Nephron (organoid): Measurements from ENCODE around the gene ERAP2.

Experiments
- H3K27ac Mint-ChIP-seq, 3 experiments: 2 replicates each; pipeline ENCODE4 v1.8.0; 2020; ENCODE audit warnings: mixed read lengths in 3 of 3, mild to moderate bottlenecking in 2 of 3, moderate library complexity in 1 of 3
- H3K27me3 Mint-ChIP-seq: 2 replicates; pipeline ENCODE4 v1.8.0; 2021; ENCODE audit warnings: low read depth, mild to moderate bottlenecking, moderate library complexity, mixed read lengths
- H3K36me3 Mint-ChIP-seq: 2 replicates; pipeline ENCODE4 v1.8.0; 2020; ENCODE audit warnings: low read depth, mixed read lengths
- H3K4me1 Mint-ChIP-seq: 2 replicates; pipeline ENCODE4 v1.8.0; 2020; ENCODE audit warnings: mixed read lengths
- H3K4me3 Mint-ChIP-seq, 3 experiments: 2 replicates each; pipeline ENCODE4 v1.8.0; 2020; ENCODE audit warnings: mild to moderate bottlenecking in 3 of 3, mixed read lengths in 3 of 3, moderate library complexity in 2 of 3
- H3K9me3 Mint-ChIP-seq: 2 replicates; pipeline ENCODE4 v1.8.0; 2020; ENCODE audit warnings: mixed read lengths
- TF ChIP-seq, protein P1 (sequence below), 3 experiments: fragments of 200-600 bp; sonication (generic); IDR thresholded peaks; one replicate each; pipeline ENCODE4 v1.5.0; 2021; ENCODE audit warnings: antibody characterized with exemption in 3 of 3; ENCODE audit not compliant: unreplicated experiment in 3 of 3

Gene ERAP2

GRCh38 chr5:96958977-96959376, 82.7 kb downstream of the ERAP2 start:
- H3K4me1 Mint-ChIP-seq = peaks cover 13% of the 10 kb centered on the region
- H3K27me3 Mint-ChIP-seq = peaks cover 3% of the 10 kb centered on the region
- H3K9me3 Mint-ChIP-seq = no peaks in the 10 kb centered on the region
- H3K4me3 Mint-ChIP-seq = no peak overlapping the region
- H3K27ac Mint-ChIP-seq = no peak overlapping the region
- TF ChIP-seq, protein P1, sequence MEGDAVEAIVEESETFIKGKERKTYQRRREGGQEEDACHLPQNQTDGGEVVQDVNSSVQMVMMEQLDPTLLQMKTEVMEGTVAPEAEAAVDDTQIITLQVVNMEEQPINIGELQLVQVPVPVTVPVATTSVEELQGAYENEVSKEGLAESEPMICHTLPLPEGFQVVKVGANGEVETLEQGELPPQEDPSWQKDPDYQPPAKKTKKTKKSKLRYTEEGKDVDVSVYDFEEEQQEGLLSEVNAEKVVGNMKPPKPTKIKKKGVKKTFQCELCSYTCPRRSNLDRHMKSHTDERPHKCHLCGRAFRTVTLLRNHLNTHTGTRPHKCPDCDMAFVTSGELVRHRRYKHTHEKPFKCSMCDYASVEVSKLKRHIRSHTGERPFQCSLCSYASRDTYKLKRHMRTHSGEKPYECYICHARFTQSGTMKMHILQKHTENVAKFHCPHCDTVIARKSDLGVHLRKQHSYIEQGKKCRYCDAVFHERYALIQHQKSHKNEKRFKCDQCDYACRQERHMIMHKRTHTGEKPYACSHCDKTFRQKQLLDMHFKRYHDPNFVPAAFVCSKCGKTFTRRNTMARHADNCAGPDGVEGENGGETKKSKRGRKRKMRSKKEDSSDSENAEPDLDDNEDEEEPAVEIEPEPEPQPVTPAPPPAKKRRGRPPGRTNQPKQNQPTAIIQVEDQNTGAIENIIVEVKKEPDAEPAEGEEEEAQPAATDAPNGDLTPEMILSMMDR (IDR thresholded peaks at IDR 0.05; ENCODE audit: unreplicated experiment in 3 of 3) = no peak
- H3K36me3 Mint-ChIP-seq = peaks cover 18% of the 10 kb centered on the region

- H3K27me3 Mint-ChIP-seq = no peaks in the 10 kb centered on the region
Measured at GRCh38 chr5:96961053-96961452, 84.8 kb downstream of the ERAP2 start.

DNA sequence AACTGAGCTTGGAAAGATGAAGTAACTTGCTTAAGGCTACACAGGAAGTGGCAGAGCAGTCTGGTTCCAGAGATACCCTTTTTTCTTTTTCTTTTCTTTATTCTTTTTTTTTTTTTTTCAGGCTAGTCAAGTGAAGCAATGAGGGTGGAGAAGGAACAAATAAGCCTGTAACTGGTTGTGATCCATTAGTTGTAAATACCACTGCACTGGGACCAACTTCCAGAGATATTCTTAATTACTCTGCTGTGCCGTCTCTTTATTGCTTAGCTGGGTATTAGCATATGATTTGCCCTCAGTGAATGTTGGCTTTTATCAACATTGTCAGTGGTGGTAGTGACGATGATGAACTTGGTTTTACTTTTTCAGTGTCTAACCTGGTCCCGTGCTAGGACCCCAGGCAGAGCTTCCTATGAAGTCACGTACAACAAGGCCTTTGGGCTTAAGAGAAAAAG, 86.3 kb downstream of the ERAP2 start:
- TF ChIP-seq, protein P1 (IDR thresholded peaks at IDR 0.05; ENCODE audit: unreplicated experiment in 3 of 3) = no peak
- Mint-ChIP-seq H3K27me3 (no peaks in the 10 kb centered on the region), H3K27ac (no peak overlapping the region), H3K9me3 (no peaks in the 10 kb centered on the region), H3K36me3 (peaks cover 13% of the 10 kb centered on the region), H3K4me1 (peaks cover 14% of the 10 kb centered on the region), H3K4me3 (no peak overlapping the region)

More at GRCh38 chr5:96961053-96961452, 84.8 kb downstream of the ERAP2 start:
- Mint-ChIP-seq H3K36me3 (peaks cover 23% of the 10 kb centered on the region), H3K9me3 (no peaks in the 10 kb centered on the region), H3K4me1 (peaks cover 14% of the 10 kb centered on the region), H3K4me3 (no peak overlapping the region), H3K27ac (no peak overlapping the region)
- TF ChIP-seq, protein P1 (IDR thresholded peaks at IDR 0.05; ENCODE audit: unreplicated experiment in 3 of 3) = no peak

- TF ChIP-seq, protein P1 (IDR thresholded peaks at IDR 0.05; ENCODE audit: unreplicated experiment in 3 of 3) = no peak
- Mint-ChIP-seq H3K4me1 (peaks cover 21% of the 10 kb centered on the region), H3K27me3 (no peaks in the 10 kb centered on the region)
Measured at GRCh38 chr5:96963267-96963666, 87.0 kb downstream of the ERAP2 start.

GRCh38 chr5:96966801-96967200, 90.5 kb downstream of the ERAP2 start:
- Mint-ChIP-seq H3K4me1 (peaks cover 31% of the 10 kb centered on the region), H3K36me3 (peaks cover 5% of the 10 kb centered on the region), H3K27ac (no peak overlapping the region), H3K9me3 (no peaks in the 10 kb centered on the region), H3K4me3 (no peak overlapping the region), H3K27me3 (peaks cover 5% of the 10 kb centered on the region)
- TF ChIP-seq, protein P1 (IDR thresholded peaks at IDR 0.05; ENCODE audit: unreplicated experiment in 3 of 3) = no peak

More at GRCh38 chr5:96963267-96963666, 87.0 kb downstream of the ERAP2 start:
- H3K27ac Mint-ChIP-seq = no peak overlapping the region
- peaks cover 9% of the 10 kb centered on the region for H3K36me3 Mint-ChIP-seq
- no peaks in the 10 kb centered on the region for H3K9me3 Mint-ChIP-seq
- no peak overlapping the region for H3K4me3 Mint-ChIP-seq

- Mint-ChIP-seq H3K27me3 (peaks cover 5% of the 10 kb centered on the region), H3K4me1 (peaks cover 32% of the 10 kb centered on the region), H3K27ac (peak overlapping the region in 1 of 3 experiments; percentile 65), H3K36me3 (peaks cover 5% of the 10 kb centered on the region), H3K9me3 (no peaks in the 10 kb centered on the region), H3K4me3 (no peak overlapping the region)
- TF ChIP-seq, protein P1 (IDR thresholded peaks at IDR 0.05; ENCODE audit: unreplicated experiment in 3 of 3) = no peak
Measured at GRCh38 chr5:96967400-96967799, 91.1 kb downstream of the ERAP2 start.
